Activated CD4-positive, alpha-beta T cell treated with anti-CD3 and anti-CD28 coated beads, Interleukin-2, Interleukin-4, amounts not matched to agents 100 ng/mL and 50 ng/mL, durations not matched to agents 16 hours and 8 hours (primary cell): ENCODE measurements around the gene HS3ST3A1.
"Not testable (repeated sequence)": the region's sequence is repeated elsewhere in the genome, so short reads cannot be mapped to it uniquely, and the experiment has no call there.

ENCODE experiments used
- DNase-seq: peaks from one replicate; pipeline ENCODE4 v3.0.0-alpha.2; 2020; ENCODE audit warnings: low spot score

HS3ST3A1 gene

GRCh38 chr17:13538841-13539411 is 62.8 kb downstream of the HS3ST3A1 start:
- DNase-seq: no peak

- DNase-seq: no peak
These were observed 63.7 kb downstream of the HS3ST3A1 start for GRCh38 chr17:13537871-13538643.

- no peak for DNase-seq
These were observed 64.5 kb downstream of the HS3ST3A1 start for GRCh38 chr17:13537167-13537731.

- no peak for DNase-seq
These were observed 66.8 kb downstream of the HS3ST3A1 start for GRCh38 chr17:13534946-13535345.

GRCh38 chr17:13531721-13532120 is 70.0 kb downstream of the HS3ST3A1 start:
- no peak for DNase-seq

GRCh38 chr17:13525876-13526275 is 75.9 kb downstream of the HS3ST3A1 start:
- no peak for DNase-seq

- no peak for DNase-seq
These were observed 78.6 kb downstream of the HS3ST3A1 start for GRCh38 chr17:13523164-13523563.

- no peak for DNase-seq
These were observed 79.0 kb downstream of the HS3ST3A1 start for GRCh38 chr17:13522749-13523148.

- no peak for DNase-seq
These were observed 79.9 kb downstream of the HS3ST3A1 start for GRCh38 chr17:13521784-13522183.

GRCh38 chr17:13520899-13521572 is 80.7 kb downstream of the HS3ST3A1 start:
- DNase-seq: no peak

- DNase-seq: no peak
These were observed 83.3 kb downstream of the HS3ST3A1 start for GRCh38 chr17:13518261-13519000.

GRCh38 chr17:13513039-13513405 is 88.7 kb downstream of the HS3ST3A1 start:
- no peak for DNase-seq

GRCh38 chr17:13510062-13510461 is 91.7 kb downstream of the HS3ST3A1 start:
- no peak for DNase-seq

GRCh38 chr17:13509527-13509926 is 92.2 kb downstream of the HS3ST3A1 start:
- DNase-seq: no peak

GRCh38 chr17:13508896-13509295 is 92.8 kb downstream of the HS3ST3A1 start:
- no peak for DNase-seq

GRCh38 chr17:13503526-13503925 is 98.2 kb downstream of the HS3ST3A1 start:
- no peak for DNase-seq

GRCh38 chr17:13502263-13502662 is 99.5 kb downstream of the HS3ST3A1 start:
- DNase-seq: no peak

GRCh38 chr17:13500947-13501346 is 100.8 kb downstream of the HS3ST3A1 start:
- no peak for DNase-seq

- no peak for DNase-seq
These were observed 103.5 kb downstream of the HS3ST3A1 start for GRCh38 chr17:13498184-13498583.

GRCh38 chr17:13496553-13497056 is 105.1 kb downstream of the HS3ST3A1 start:
- DNase-seq: not testable (repeated sequence)

- DNase-seq: no peak
These were observed 106.3 kb downstream of the HS3ST3A1 start for GRCh38 chr17:13495423-13495822.

GRCh38 chr17:13492737-13493122 is 109.0 kb downstream of the HS3ST3A1 start:
- DNase-seq: no peak
